LNCAP (cell line): ENCODE measurements around the gene LCK.

Source experiments
- CTCF ChIP-seq: fragments of 450-650 bp; IDR thresholded peaks from 2 replicates; pipeline ENCODE4 v1.5.1; 2017; ENCODE audit warnings: mild to moderate bottlenecking

LCK gene

GRCh38 chr1:32307324-32307723 lies 56.3 kb downstream of the LCK start:
- no peak for TF ChIP-seq CTCF

GRCh38 chr1:32309960-32310359 lies 58.9 kb downstream of the LCK start:
- TF ChIP-seq CTCF, result no peak

DNA sequence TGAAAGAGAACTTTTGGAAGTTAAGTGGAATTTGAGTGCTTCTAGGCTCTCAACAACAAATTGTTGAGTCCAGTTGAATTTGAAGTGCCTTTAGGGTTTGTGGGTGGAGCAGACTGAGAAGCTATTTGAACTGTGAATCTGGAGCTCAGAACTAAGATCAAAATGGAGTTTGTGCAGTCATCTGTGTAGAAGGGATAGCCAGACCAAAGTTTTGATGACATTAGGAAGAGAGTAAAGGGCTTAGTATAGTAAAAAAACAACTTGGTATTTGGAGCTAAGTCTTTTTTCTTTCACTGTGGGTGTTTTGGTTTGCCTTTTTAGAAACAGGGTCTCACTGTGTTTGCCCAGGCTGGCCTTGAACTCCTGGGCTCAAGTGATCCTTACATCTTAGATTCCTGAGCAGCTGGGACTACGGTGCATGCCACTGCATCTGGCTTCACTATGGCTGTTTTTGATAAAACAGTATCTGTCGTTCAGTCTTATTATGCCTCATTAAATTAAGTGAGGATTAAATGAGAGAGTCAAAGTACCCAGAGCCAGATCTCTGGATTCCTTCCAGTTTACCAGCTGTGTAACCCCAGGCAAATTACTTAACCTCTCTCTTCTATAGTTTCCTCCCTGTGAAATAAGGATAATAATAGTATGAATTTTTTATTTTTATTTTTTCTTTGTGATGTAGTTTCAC lies 60.8 kb downstream of the LCK start:
- TF ChIP-seq CTCF, result no peak

DNA sequence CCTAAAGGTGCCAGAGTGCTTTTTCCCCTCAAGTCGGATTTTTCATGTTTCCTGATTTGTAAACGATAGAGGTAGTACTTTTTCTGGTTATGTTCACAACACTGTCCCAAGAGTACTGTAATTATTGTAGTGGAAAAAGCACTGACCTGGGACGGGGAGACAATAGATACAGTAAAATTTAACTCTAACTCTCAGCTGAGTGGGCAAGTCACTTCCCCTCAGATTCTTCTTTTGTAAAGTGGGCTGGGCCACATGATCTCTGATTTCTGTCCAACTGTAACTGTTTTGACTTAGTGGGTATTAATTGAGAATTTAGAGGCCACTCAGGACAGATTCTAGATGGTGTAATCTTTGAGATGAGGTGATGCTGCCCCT lies 65.8 kb downstream of the LCK start:
- no peak for TF ChIP-seq CTCF

DNA sequence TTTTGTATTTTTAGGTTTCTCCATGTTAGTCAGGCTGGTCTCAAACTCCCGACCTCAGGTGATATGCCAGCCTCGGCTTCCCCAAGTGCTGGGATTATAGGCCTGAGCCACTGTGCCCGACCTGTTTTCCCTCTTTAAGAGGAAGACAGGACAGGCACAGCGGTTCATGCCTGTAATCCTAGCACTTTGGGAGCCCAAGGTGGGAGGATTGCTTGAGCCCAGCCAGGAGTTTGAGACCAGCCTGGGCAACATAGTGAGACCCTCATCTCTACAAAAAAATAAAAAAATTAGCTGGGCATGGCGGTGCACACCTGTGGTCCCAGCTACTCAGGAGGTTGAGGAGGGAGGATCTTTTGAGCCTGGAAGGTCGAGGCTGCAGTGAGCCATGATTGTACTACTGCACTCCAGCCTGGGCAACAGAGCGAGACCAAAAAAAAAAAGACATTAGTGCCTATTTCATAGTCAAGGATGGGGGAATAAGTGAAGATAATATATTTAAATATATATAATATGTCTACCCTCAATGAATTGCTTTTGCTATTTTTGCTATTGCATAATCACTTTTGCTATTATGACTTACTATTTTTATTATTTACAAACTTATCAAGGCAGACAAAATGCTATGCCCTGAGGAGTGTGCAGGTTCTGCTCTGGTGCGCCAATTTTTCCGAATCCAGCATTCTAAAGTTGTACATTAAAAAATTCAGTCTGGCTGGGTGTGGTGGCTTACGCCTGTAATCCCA lies 67.2 kb downstream of the LCK start:
- TF ChIP-seq CTCF, result no peak

- TF ChIP-seq CTCF, result no peak
Measured at GRCh38 chr1:32321712-32322291, 70.7 kb downstream of the LCK start.

DNA sequence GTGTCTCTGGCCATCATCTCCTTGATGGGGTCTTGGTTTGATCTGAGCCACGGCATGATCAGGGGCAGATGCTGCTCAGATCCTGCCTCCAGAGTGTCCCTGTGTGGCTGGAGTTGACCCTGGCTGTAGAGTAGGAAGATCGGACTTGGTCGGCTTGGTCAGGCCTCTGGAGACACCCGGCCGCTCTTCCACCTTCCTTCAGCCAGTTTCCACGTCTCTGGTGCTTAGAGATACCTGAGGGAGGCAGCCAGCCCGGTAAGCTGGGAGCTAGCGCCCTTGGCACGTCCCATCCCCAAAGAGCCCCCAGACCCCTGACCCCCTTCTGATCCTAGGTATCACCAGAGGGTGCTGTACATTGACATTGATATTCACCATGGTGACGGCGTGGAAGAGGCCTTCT lies 76.1 kb downstream of the LCK start:
- TF ChIP-seq CTCF, result no peak
